H9 (cell line): ENCODE data around the gene PHF21A. TPM values are rescaled to one million over a fixed set of nuclear protein-coding genes. Genes with fewer than 3 reads are reported as not detected.

Source experiments
- DNase-seq: peaks from one replicate; pipeline ENCODE4 v3.0.0-alpha.2; 2017
- H2AFZ ChIP-seq: one replicate; pipeline ENCODE4 v1.6.1; 2013; ENCODE audit warnings: mild to moderate bottlenecking, low read length, control low read depth, moderate library complexity
- H2AK5ac ChIP-seq: 2 replicates; pipeline ENCODE4 v1.6.1; 2013; ENCODE audit warnings: low read length, control low read depth, mixed read lengths; ENCODE audit not compliant: insufficient read length
- H2BK120ac ChIP-seq: one replicate; pipeline ENCODE4 v1.6.1; 2013; ENCODE audit warnings: low read depth, mild to moderate bottlenecking, low read length, control low read depth, inconsistent platforms; ENCODE audit not compliant: poor library complexity, severe bottlenecking
- H2BK12ac ChIP-seq: 2 replicates; pipeline ENCODE4 v1.6.1; 2013; ENCODE audit warnings: low read length, control low read depth, mixed read lengths, low read depth; ENCODE audit not compliant: insufficient read length
- H2BK15ac ChIP-seq: 2 replicates; pipeline ENCODE4 v1.6.1; 2013; ENCODE audit warnings: low read depth, low read length, control low read depth
- H2BK20ac ChIP-seq: one replicate; pipeline ENCODE4 v1.6.1; 2013; ENCODE audit warnings: low read depth, mild to moderate bottlenecking, low read length, control low read depth, inconsistent platforms; ENCODE audit not compliant: poor library complexity, severe bottlenecking
- H2BK5ac ChIP-seq: 2 replicates; pipeline ENCODE4 v1.6.1; 2013; ENCODE audit warnings: low read length, control low read depth, mixed read lengths; ENCODE audit not compliant: insufficient read length
- H3K14ac ChIP-seq: 2 replicates; pipeline ENCODE4 v1.6.1; 2013; ENCODE audit warnings: low read length, control low read depth; ENCODE audit not compliant: insufficient read depth
- H3K18ac ChIP-seq: 2 replicates; pipeline ENCODE4 v1.6.1; 2013; ENCODE audit warnings: low read depth, mild to moderate bottlenecking, mixed read lengths, low read length, control low read depth; ENCODE audit not compliant: insufficient read length
- H3K23ac ChIP-seq: 2 replicates; pipeline ENCODE4 v1.6.1; 2013; ENCODE audit warnings: low read length, control low read depth, mixed read lengths, low read depth; ENCODE audit not compliant: insufficient read length
- H3K23me2 ChIP-seq: 2 replicates; pipeline ENCODE4 v1.6.1; 2013; ENCODE audit warnings: low read depth, mild to moderate bottlenecking, mixed read lengths, low read length, control low read depth; ENCODE audit not compliant: insufficient read length, poor library complexity, severe bottlenecking
- H3K27ac ChIP-seq: 2 replicates; pipeline ENCODE4 v1.5.1; 2013; ENCODE audit warnings: low read length, control low read depth, mixed read lengths, low read depth; ENCODE audit not compliant: insufficient read length
- H3K27me3 ChIP-seq: 2 replicates; pipeline ENCODE4 v1.6.1; 2013; ENCODE audit warnings: low read length, control low read depth, inconsistent platforms; ENCODE audit not compliant: insufficient read depth
- H3K4ac ChIP-seq: 2 replicates; pipeline ENCODE4 v1.6.1; 2013; ENCODE audit warnings: low read depth, mild to moderate bottlenecking, control low read depth, inconsistent platforms, low read length, moderate library complexity
- H3K4me1 ChIP-seq: 2 replicates; pipeline ENCODE4 v1.6.1; 2013; ENCODE audit warnings: low read length, control low read depth, inconsistent platforms; ENCODE audit not compliant: insufficient read depth
- H3K4me2 ChIP-seq: 2 replicates; pipeline ENCODE4 v1.6.1; 2013; ENCODE audit warnings: low read length, control low read depth, mixed read lengths; ENCODE audit not compliant: insufficient read length, insufficient read depth
- H3K56ac ChIP-seq: 2 replicates; pipeline ENCODE4 v1.6.1; 2013; ENCODE audit warnings: low read depth, mild to moderate bottlenecking, mixed read lengths, low read length, control low read depth; ENCODE audit not compliant: insufficient read length
- H3K79me1 ChIP-seq: 2 replicates; pipeline ENCODE4 v1.6.1; 2013; ENCODE audit warnings: low read depth, mild to moderate bottlenecking, moderate library complexity, low read length, control low read depth, inconsistent platforms; ENCODE audit not compliant: insufficient read depth, poor library complexity, severe bottlenecking
- H3K79me2 ChIP-seq: 2 replicates; pipeline ENCODE4 v1.6.1; 2013; ENCODE audit warnings: low read length, control low read depth, inconsistent platforms; ENCODE audit not compliant: insufficient read depth
- H3K9ac ChIP-seq: 2 replicates; pipeline ENCODE4 v1.6.1; 2013; ENCODE audit warnings: low read length, control low read depth, mixed read lengths; ENCODE audit not compliant: insufficient read length; ENCODE audit errors: extremely low read depth
- H3K9me3 ChIP-seq: one replicate; pipeline ENCODE4 v1.6.1; 2013; ENCODE audit warnings: low read depth, low read length, inconsistent platforms; ENCODE audit not compliant: control insufficient read depth
- H3T11ph ChIP-seq: one replicate; pipeline ENCODE4 v1.6.1; 2013; ENCODE audit warnings: mild to moderate bottlenecking, low read length, control low read depth, inconsistent platforms
- H4K20me1 ChIP-seq: one replicate; pipeline ENCODE4 v1.6.1; 2013; ENCODE audit not compliant: control insufficient read depth, insufficient read length, insufficient read depth
- H4K5ac ChIP-seq: 2 replicates; pipeline ENCODE4 v1.6.1; 2013; ENCODE audit warnings: low read depth, mild to moderate bottlenecking, mixed read lengths, low read length, control low read depth; ENCODE audit not compliant: insufficient read length
- H4K8ac ChIP-seq: replicated peaks from 2 replicates; pipeline ENCODE4 v1.6.1; 2013; ENCODE audit warnings: low read length, control low read depth, mixed read lengths, low read depth; ENCODE audit not compliant: insufficient read length
- H4K91ac ChIP-seq: 2 replicates; pipeline ENCODE4 v1.6.1; 2013; ENCODE audit warnings: low read depth, mild to moderate bottlenecking, moderate library complexity, mixed read lengths, low read length, control low read depth; ENCODE audit not compliant: insufficient read length
- H3K27ac Mint-ChIP-seq, 3 experiments: 2 replicates in 2 of 3; 3 replicates in 1 of 3; pipeline ENCODE4 v1.8.0; 2020 to 2021; ENCODE audit warnings: mixed read lengths in 3 of 3, mild to moderate bottlenecking in 1 of 3, moderate library complexity in 1 of 3
- H3K27me3 Mint-ChIP-seq: 2 replicates; pipeline ENCODE4 v1.8.0; 2021; ENCODE audit warnings: low read depth, mild to moderate bottlenecking, moderate library complexity, mixed read lengths
- H3K36me3 Mint-ChIP-seq, 3 experiments: 2 replicates in 2 of 3; 3 replicates in 1 of 3; pipeline ENCODE4 v1.8.0; 2020 to 2021; ENCODE audit warnings: low read depth in 3 of 3, mixed read lengths in 3 of 3; ENCODE audit not compliant: insufficient read depth in 1 of 3
- H3K4me1 Mint-ChIP-seq, 2 experiments: 2 replicates each; pipeline ENCODE4 v1.8.0; 2020; ENCODE audit warnings: mixed read lengths in 2 of 2
- H3K4me3 Mint-ChIP-seq, 2 experiments: 2 replicates in 1 of 2; 3 replicates in 1 of 2; pipeline ENCODE4 v1.8.0; 2020 to 2021; ENCODE audit warnings: mild to moderate bottlenecking in 2 of 2, mixed read lengths in 2 of 2, moderate library complexity in 1 of 2
- H3K9me3 Mint-ChIP-seq, 2 experiments: 2 replicates in 1 of 2; 3 replicates in 1 of 2; pipeline ENCODE4 v1.8.0; 2020; ENCODE audit warnings: mild to moderate bottlenecking in 2 of 2, mixed read lengths in 2 of 2, moderate library complexity in 1 of 2
- WGBS: extraction: QIAGEN DNeasy Blood & Tissue Kit; methylation state at CpG from one replicate; pipeline ENCODE4 v1.1.7; 2013; ENCODE audit warnings: missing lambda C conversion rate, low lambda C conversion rate, mixed read lengths; ENCODE audit not compliant: insufficient read length; ENCODE audit errors: extremely low coverage; 5-methylcytosine and 5-hydroxymethylcytosine counted together
- total RNA-seq: library from RNA; stranded (reverse); gene quantifications from 2 replicates; pipeline ENCODE4 v1.2.1, GENCODE V29; 2021
- TF ChIP-seq, protein P1 (sequence below): fragments of 200-600 bp; sonication (generic); conservative IDR thresholded peaks from 3 replicates; pipeline ENCODE4 v1.8.0; 2021; ENCODE audit warnings: antibody characterized with exemption, mild to moderate bottlenecking

Gene PHF21A
- total RNA-seq, 1 experiment from 2014 or later: 33.8 TPM

DNA sequence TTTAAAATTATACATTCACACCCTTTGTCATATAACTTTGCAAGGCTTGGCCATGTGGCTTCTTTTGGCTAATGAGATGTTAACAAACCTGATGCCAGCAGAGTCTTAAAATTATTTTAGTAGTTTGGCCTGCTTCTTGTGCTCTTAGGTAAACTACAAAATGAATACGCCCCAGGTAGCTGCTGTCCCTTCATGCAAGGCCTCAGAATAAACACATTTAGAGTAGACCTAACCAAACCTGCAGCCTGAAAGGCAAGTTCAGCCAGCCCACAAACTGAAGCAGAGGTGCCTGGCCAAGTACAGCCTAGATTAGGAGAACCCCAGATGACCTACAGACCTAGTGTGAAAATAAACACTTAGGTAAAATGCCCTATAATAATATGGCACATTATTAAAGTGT, 50.2 kb downstream of the PHF21A start:
- Histone ChIP-seq H2BK12ac (no peak overlapping the region), H3K79me1 (no peaks in the 10 kb centered on the region), H4K91ac (no peak overlapping the region), H2AK5ac (no peak overlapping the region), H2BK15ac (no peak overlapping the region), H3K79me2 (no peaks in the 10 kb centered on the region), H4K5ac (no peak overlapping the region), H3K23me2 (no peaks in the 10 kb centered on the region), H3K14ac (no peak overlapping the region), H2BK120ac (no peak overlapping the region), H3K9ac (no peak overlapping the region), H3T11ph (no peak overlapping the region), H3K23ac (no peak overlapping the region), H3K18ac (no peak overlapping the region), H3K27me3 (no peaks in the 10 kb centered on the region), H4K8ac (no peak overlapping the region), H3K9me3 (no peaks in the 10 kb centered on the region), H2BK20ac (no peak overlapping the region), H3K4me2 (no peak overlapping the region), H3K27ac (no peak overlapping the region), H3K4ac (no peak overlapping the region), H2BK5ac (no peak overlapping the region), H2AFZ (no peak overlapping the region), H4K20me1 (no peaks in the 10 kb centered on the region), H3K4me1 (no peaks in the 10 kb centered on the region), H3K56ac (no peak overlapping the region)
- DNase-seq: no peak
- Mint-ChIP-seq H3K27ac (no peak overlapping the region; a peak in 1 of 7 replicates), H3K9me3 (no peaks in the 10 kb centered on the region), H3K36me3 (peaks cover 0 to 18% (median 16%) of the 10 kb centered on the region in 3 experiments; a peak in 6 of 7 replicates), H3K4me3 (no peak overlapping the region), H3K27me3 (no peaks in the 10 kb centered on the region), H3K4me1 (peaks cover 4 to 9% of the 10 kb centered on the region in 2 experiments)
- TF ChIP-seq, protein P1, sequence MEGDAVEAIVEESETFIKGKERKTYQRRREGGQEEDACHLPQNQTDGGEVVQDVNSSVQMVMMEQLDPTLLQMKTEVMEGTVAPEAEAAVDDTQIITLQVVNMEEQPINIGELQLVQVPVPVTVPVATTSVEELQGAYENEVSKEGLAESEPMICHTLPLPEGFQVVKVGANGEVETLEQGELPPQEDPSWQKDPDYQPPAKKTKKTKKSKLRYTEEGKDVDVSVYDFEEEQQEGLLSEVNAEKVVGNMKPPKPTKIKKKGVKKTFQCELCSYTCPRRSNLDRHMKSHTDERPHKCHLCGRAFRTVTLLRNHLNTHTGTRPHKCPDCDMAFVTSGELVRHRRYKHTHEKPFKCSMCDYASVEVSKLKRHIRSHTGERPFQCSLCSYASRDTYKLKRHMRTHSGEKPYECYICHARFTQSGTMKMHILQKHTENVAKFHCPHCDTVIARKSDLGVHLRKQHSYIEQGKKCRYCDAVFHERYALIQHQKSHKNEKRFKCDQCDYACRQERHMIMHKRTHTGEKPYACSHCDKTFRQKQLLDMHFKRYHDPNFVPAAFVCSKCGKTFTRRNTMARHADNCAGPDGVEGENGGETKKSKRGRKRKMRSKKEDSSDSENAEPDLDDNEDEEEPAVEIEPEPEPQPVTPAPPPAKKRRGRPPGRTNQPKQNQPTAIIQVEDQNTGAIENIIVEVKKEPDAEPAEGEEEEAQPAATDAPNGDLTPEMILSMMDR: no peak
- WGBS: no CpG with 5 or more reads among the region's 1 CpG
